HS-5 (cell line): ENCODE measurements around the gene DDIT4L.
"Not testable (repeated sequence)": the region's sequence is repeated elsewhere in the genome, so short reads cannot be mapped to it uniquely, and the experiment has no call there.

Source experiments
- DNase-seq: peaks from one replicate; pipeline ENCODE4 v3.0.0-alpha.2; 2012; ENCODE audit warnings: low read depth

DDIT4L gene

GRCh38 chr4:100189820-100190642 is at the start of gene DDIT4L:
TSS of gene DDIT4L (minus strand) at chr4:100190468. CDS start at chr4:100189983, 485 bp downstream.
- no peak for DNase-seq

- DNase-seq = no peak
Measured at GRCh38 chr4:100240008-100240407, 49.7 kb upstream of the DDIT4L start.

- no peak for DNase-seq
Measured at GRCh38 chr4:100224721-100225120, 34.5 kb upstream of the DDIT4L start.

GRCh38 chr4:100224160-100224559 is 33.9 kb upstream of the DDIT4L start:
- DNase-seq = no peak

- DNase-seq = no peak
Measured at GRCh38 chr4:100208964-100209363, 18.7 kb upstream of the DDIT4L start.

- DNase-seq = no peak
Measured at GRCh38 chr4:100208459-100208858, 18.2 kb upstream of the DDIT4L start.

GRCh38 chr4:100206850-100207249 is 16.6 kb upstream of the DDIT4L start:
- DNase-seq = no peak

GRCh38 chr4:100198061-100198460 is 7.8 kb upstream of the DDIT4L start:
- no peak for DNase-seq

- not testable (repeated sequence) for DNase-seq
Measured at GRCh38 chr4:100196388-100197071, 6.3 kb upstream of the DDIT4L start.

GRCh38 chr4:100190643-100191600 is 654 bp upstream of the DDIT4L start:
- no peak for DNase-seq

- no peak for DNase-seq
Measured at GRCh38 chr4:100188829-100189228, 1.4 kb downstream of the DDIT4L start.

- DNase-seq = no peak
Measured at GRCh38 chr4:100187781-100188180, 2.5 kb downstream of the DDIT4L start.

- DNase-seq = no peak
Measured at GRCh38 chr4:100184787-100185186, 5.5 kb downstream of the DDIT4L start.

GRCh38 chr4:100177855-100178254 is 12.4 kb downstream of the DDIT4L start:
- DNase-seq = no peak

GRCh38 chr4:100177126-100177525 is 13.1 kb downstream of the DDIT4L start:
- no peak for DNase-seq

GRCh38 chr4:100175858-100176257 is 14.4 kb downstream of the DDIT4L start:
- no peak for DNase-seq

GRCh38 chr4:100174985-100175383 is 15.3 kb downstream of the DDIT4L start:
- no peak for DNase-seq

GRCh38 chr4:100170986-100171385 is 19.3 kb downstream of the DDIT4L start:
- no peak for DNase-seq

- DNase-seq = no peak
Measured at GRCh38 chr4:100169491-100170485, 20.5 kb downstream of the DDIT4L start.

GRCh38 chr4:100168521-100168920 is 21.7 kb downstream of the DDIT4L start:
- no peak for DNase-seq
